Endothelial cell of umbilical vein (primary cell): ENCODE measurements around the gene SGCD. TPM values are rescaled to one million over a fixed set of nuclear protein-coding genes. Genes with fewer than 3 reads are reported as not detected.

Experiments used
- BruUV-seq: library from RNA; stranded (reverse); fragments of 400-500 nt; replicated peaks from 2 replicates; lab custom pipeline; 2021; lab: Mats Ljungman, UMichigan
- CTCF ChIA-PET: fragments of 300-600, 350-600 bp; sonication (Branson Sonifier 250); formaldehyde crosslinking; loops from one replicate; lab custom pipeline; 2021; ENCODE audit warnings: antibody characterized with exemption, inconsistent platforms; lab: Charles Lee
- POLR2A ChIA-PET: fragments of 300-600, 350-600 bp; sonication (Branson Sonifier 250); formaldehyde crosslinking; loops from one replicate; lab custom pipeline; 2021; ENCODE audit warnings: antibody characterized with exemption, inconsistent platforms; lab: Charles Lee
- DNase-seq: peaks from one replicate; pipeline ENCODE4 v3.0.0-alpha.2; 2011; ENCODE audit warnings: low read depth, low spot score
- FAIRE-seq: peaks from 2 replicates; lab custom pipeline; 2011; peaks lifted over from hg19 to GRCh38; lab: Jason Lieb, UNC
- H2AFZ ChIP-seq: 2 replicates; pipeline ENCODE4 v1.6.0; 2012; ENCODE audit warnings: low read depth, low read length, control low read depth, inconsistent platforms
- H3K27ac ChIP-seq: 2 replicates; pipeline ENCODE4 v1.5.1; 2011; ENCODE audit warnings: low read depth, mild to moderate bottlenecking, control low read depth, low read length, moderate library complexity; ENCODE audit not compliant: insufficient read depth
- H3K27me3 ChIP-seq, 2 experiments: 2 replicates each; pipeline versions ENCODE4 v1.6.0 to v1.6.1; 2011; ENCODE audit warnings: low read length in 2 of 2, mixed read lengths in 1 of 2; ENCODE audit not compliant: control insufficient read depth in 2 of 2, insufficient read depth in 2 of 2
- H3K36me3 ChIP-seq, 2 experiments: 2 replicates in 1 of 2; 3 replicates in 1 of 2; pipeline ENCODE4 v1.5.1; 2011; ENCODE audit warnings: low read length in 2 of 2, mild to moderate bottlenecking in 1 of 2, moderate library complexity in 1 of 2; ENCODE audit not compliant: control insufficient read depth in 2 of 2, insufficient read depth in 2 of 2; ENCODE audit errors: extremely low read depth in 1 of 2
- H3K4me1 ChIP-seq: 3 replicates; pipeline ENCODE4 v1.5.1; 2011; ENCODE audit warnings: mild to moderate bottlenecking, low read length; ENCODE audit not compliant: control insufficient read depth, insufficient read depth; ENCODE audit errors: extremely low read depth
- H3K4me2 ChIP-seq: 2 replicates; pipeline ENCODE4 v1.6.1; 2011; ENCODE audit warnings: low read length, control low read depth, mixed read lengths; ENCODE audit not compliant: insufficient read depth
- H3K4me3 ChIP-seq, 3 experiments: fragments of 200-600 bp in 1 of 3; sonication (generic), shearing (Covaris generic) in 1 of 3; replicated peaks in 1 of 3; 2 replicates each; pipeline ENCODE4 v1.5.1; 2011 to 2016; ENCODE audit warnings: control low read depth in 3 of 3, low read length in 3 of 3, mild to moderate bottlenecking in 2 of 3, inconsistent platforms in 1 of 3, low read depth in 1 of 3, moderate library complexity in 1 of 3; ENCODE audit not compliant: insufficient read depth in 1 of 3
- H3K79me2 ChIP-seq: 2 replicates; pipeline ENCODE4 v1.6.0; 2012; ENCODE audit warnings: low read length, inconsistent platforms; ENCODE audit not compliant: control insufficient read depth, insufficient read depth
- H3K9ac ChIP-seq: replicated peaks from 2 replicates; pipeline ENCODE3; 2011; ENCODE audit warnings: low read length, control low read depth; ENCODE audit not compliant: insufficient read depth; ENCODE audit errors: extremely low read depth
- H3K9me1 ChIP-seq: replicated peaks from 3 replicates; pipeline ENCODE4 v1.6.0; 2011; ENCODE audit warnings: mild to moderate bottlenecking, low read length; ENCODE audit not compliant: control insufficient read depth, insufficient read depth; ENCODE audit errors: extremely low read depth
- H3K9me3 ChIP-seq: replicated peaks from 2 replicates; pipeline ENCODE4 v1.5.1; 2012; ENCODE audit warnings: low read length, inconsistent platforms; ENCODE audit not compliant: control insufficient read depth, insufficient read depth
- H4K20me1 ChIP-seq: replicated peaks from 2 replicates; pipeline ENCODE3; 2011; ENCODE audit warnings: mild to moderate bottlenecking, low read length; ENCODE audit not compliant: control insufficient read depth, insufficient read depth; ENCODE audit errors: extremely low read depth
- CTCF ChIP-seq, 2 donors: IDR thresholded peaks; 1 replicate in 1 of 2; 2 replicates in 1 of 2; pipeline ENCODE4 v1.5.1; 2011; ENCODE audit warnings: low read length in 2 of 2, mild to moderate bottlenecking in 2 of 2, moderate library complexity in 2 of 2, control low read depth in 1 of 2, inconsistent platforms in 1 of 2, low read depth in 1 of 2; ENCODE audit not compliant: insufficient read depth in 1 of 2; ENCODE audit errors: extremely low read depth in 1 of 2
- EZH2 ChIP-seq: IDR thresholded peaks from 2 replicates; pipeline ENCODE4 v1.6.1; 2012; ENCODE audit warnings: borderline replicate concordance, low read depth, mild to moderate bottlenecking, moderate library complexity, low read length, inconsistent platforms; ENCODE audit not compliant: severe bottlenecking
- FOS ChIP-seq: IDR thresholded peaks from 2 replicates; pipeline ENCODE4 v1.6.1; 2011; ENCODE audit warnings: mild to moderate bottlenecking, low read length, moderate library complexity, borderline replicate concordance; ENCODE audit not compliant: insufficient read depth
- GATA2 ChIP-seq: IDR thresholded peaks from 2 replicates; pipeline ENCODE4 v1.7.0; 2011; ENCODE audit warnings: low read depth, mild to moderate bottlenecking, moderate library complexity, mixed read lengths, low read length; ENCODE audit not compliant: insufficient read length, insufficient read depth
- JUN ChIP-seq: IDR thresholded peaks from 2 replicates; pipeline ENCODE4 v1.6.1; 2011; ENCODE audit warnings: borderline replicate concordance, low read depth; ENCODE audit not compliant: insufficient read length, insufficient read depth
- MAX ChIP-seq: IDR thresholded peaks from 2 replicates; pipeline ENCODE4 v1.6.1; 2011; ENCODE audit not compliant: insufficient read depth, insufficient read length
- MYC ChIP-seq: IDR thresholded peaks from one replicate; pipeline ENCODE4 v1.6.1; 2011; ENCODE audit warnings: mild to moderate bottlenecking, low read depth, low read length
- POLR2A ChIP-seq: IDR thresholded peaks from 2 replicates; pipeline ENCODE4 v1.6.1; 2012; ENCODE audit warnings: low read depth, mild to moderate bottlenecking, control low read depth, low read length
- POLR2AphosphoS5 ChIP-seq: IDR thresholded peaks from 2 replicates; pipeline ENCODE4 v1.6.1; 2012; ENCODE audit warnings: low read depth, mild to moderate bottlenecking, control low read depth, low read length, moderate library complexity; ENCODE audit not compliant: insufficient read depth
- dilution Hi-C: fragments of 300-500 bp; cut with MboI; formaldehyde crosslinking; loops from one replicate; pipeline ENCODE4 v1.15.0; 2019; ENCODE audit warnings: low sequenced_read_pairs; ENCODE audit not compliant: extremely low pct_ligation_motif_present
- intact Hi-C: fragments of 100-400 bp; cut with micrococcal nuclease; formaldehyde crosslinking; loops from one replicate; pipeline ENCODE4 v1.10.0; 2022
- polyA plus RNA-seq, 4 experiments: library from polyadenylated mRNA; depleted of rRNA in 3 of 4; stranded (reverse) in 3 of 4; unstranded in 1 of 4; fragments of >200 nt; gene quantifications; 2 replicates each; pipeline versions ENCODE4 v1.2.1 to v1.2.3, GENCODE V29; 2011 to 2012; ENCODE audit warnings: missing spikeins in 1 of 4
- total RNA-seq: library from RNA; stranded (reverse); gene quantifications from 2 replicates; pipeline ENCODE4 v1.2.3, GENCODE V29; 2021

The SGCD gene
- total and polyA plus RNA-seq, 2 donors (not counting 3 experiments of a cell fraction or from before 2014, with no cell fraction given), result not detected

- CTCF ChIA-PET, result no interaction called here
These were observed 200.6 kb downstream of the SGCD start for GRCh38 chr5:156527611-156528010.

More at GRCh38 chr5:156527611-156528010, 200.6 kb downstream of the SGCD start:
- no peak overlapping the region for H3K9ac ChIP-seq
- FAIRE-seq (no peak), DNase-seq (no peak)
- no peaks in the 10 kb centered on the region for H3K4me1 ChIP-seq
- no peaks in the 10 kb centered on the region for H3K79me2 ChIP-seq
- no peak overlapping the region for H2AFZ ChIP-seq
- H3K36me3 ChIP-seq, result no peaks in the 10 kb centered on the region
- TF ChIP-seq POLR2AphosphoS5 (no peak), CTCF (IDR thresholded peaks at IDR 0.05; ENCODE audit: extremely low read depth in 1 of 2, insufficient read depth in 1 of 2, low read depth in 1 of 2, low read length in 2 of 2) (no peak), FOS (no peak), POLR2A (no peak), GATA2 (no peak), EZH2 (no peak), MYC (no peak), JUN (no peak), MAX (no peak)
- no peaks in the 10 kb centered on the region for H4K20me1 ChIP-seq
- BruUV-seq, result no TSS peak
- no peak overlapping the region for H3K4me3 ChIP-seq
- dilution Hi-C loops, result no loop called here
- POLR2A ChIA-PET, result no interaction called here
- intact Hi-C loops, result no loop called here
- H3K9me1 ChIP-seq, result no peaks in the 10 kb centered on the region
- peaks cover 4% of the 10 kb centered on the region for H3K9me3 ChIP-seq
- H3K27me3 ChIP-seq, result no peaks in the 10 kb centered on the region
- H3K27ac ChIP-seq, result no peak overlapping the region
- no peak overlapping the region for H3K4me2 ChIP-seq
